ENCODE data around the gene RNF152.

The RNF152 gene

GRCh38 chr18:61852496-61852895, 40.3 kb downstream of the RNF152 start:
- DNase-seq, result no peak

- no peak for DNase-seq
Measured at GRCh38 chr18:61851940-61852451, 40.8 kb downstream of the RNF152 start.

- no peak for DNase-seq
Measured at GRCh38 chr18:61851279-61851678, 41.5 kb downstream of the RNF152 start.

- DNase-seq, result no peak
Measured at GRCh38 chr18:61850756-61851155, 42.1 kb downstream of the RNF152 start.

- no peak for DNase-seq
Measured at GRCh38 chr18:61847164-61847791, 45.5 kb downstream of the RNF152 start.

DNA sequence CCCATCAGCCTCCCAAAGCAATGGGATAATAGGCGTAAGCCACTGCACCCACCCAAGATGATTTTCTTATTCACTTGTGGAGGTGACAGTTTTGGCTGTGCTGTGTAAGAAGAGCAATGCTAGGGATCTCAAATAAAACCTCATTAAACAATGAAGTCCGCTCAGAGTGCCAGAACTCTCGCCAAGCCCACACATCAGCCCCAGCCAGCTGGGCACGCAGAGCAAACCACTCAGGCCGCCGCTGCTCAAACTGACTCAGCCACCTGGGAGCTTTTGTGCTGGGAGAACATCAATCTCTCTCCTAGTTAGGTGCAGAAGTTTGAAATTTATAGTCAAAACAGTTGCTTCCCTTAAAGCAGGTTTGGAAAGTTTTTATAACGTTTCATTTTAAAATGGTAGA, 47.6 kb downstream of the RNF152 start:
- no peak for DNase-seq

GRCh38 chr18:61844726-61845125, 48.1 kb downstream of the RNF152 start:
- DNase-seq, result no peak

DNA sequence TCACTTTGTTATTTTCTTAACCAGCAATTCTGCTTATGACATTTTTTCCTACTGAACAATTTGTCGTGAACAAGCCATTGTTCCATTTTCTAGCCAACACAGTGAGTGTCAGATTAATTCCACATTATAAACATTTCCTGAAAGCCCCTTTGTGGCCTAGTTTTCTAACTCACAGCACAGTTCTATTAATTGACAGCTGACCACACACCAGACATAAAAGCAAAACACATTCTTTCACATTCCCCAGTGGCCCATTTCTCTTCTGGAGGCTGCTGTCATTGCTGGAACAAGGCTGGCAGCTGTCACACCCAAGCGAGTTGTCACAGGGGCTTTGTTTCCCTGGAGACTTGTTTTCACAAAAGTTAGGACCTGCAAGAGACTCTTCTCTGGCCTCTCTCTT, 50.7 kb downstream of the RNF152 start:
- no peak for DNase-seq

DNA sequence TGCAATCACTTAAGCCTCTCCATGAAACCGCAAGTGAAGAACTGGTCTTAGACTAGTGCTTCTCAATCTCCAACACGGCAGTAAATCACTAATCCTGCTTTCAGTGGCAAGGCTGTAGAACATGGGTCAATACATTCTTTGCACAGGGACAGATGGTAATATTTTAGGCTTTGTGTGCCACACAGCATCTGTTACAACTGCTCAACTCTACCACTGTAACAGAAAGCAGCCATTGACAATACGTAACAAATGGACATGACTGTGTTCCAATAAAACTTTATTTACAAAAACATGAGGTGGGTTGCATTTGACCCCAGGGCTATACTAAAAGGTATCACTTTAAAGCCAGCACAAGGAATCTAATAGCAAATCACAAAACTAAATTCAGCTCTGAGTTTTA, 51.1 kb downstream of the RNF152 start:
- DNase-seq, result no peak

DNA sequence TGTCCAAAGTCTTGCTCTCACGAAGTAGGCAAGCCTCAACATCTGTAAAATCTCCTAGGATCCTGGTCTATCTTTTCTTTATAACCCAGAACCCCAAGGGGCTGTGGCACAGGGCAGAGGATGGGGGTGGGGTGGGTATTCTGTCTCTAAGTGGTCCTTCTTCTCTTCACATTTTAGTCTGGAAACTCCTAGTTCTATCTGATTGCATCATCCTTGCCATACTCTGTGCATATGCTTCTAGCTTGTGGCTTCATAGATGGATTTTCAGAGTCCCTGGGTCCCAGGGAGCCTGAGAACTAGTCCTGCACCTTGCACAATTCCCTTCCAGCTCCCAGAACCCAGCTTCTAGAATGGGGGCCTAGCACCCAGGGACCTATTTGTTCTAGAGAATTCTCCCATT, 52.5 kb downstream of the RNF152 start:
- no peak for DNase-seq

DNA sequence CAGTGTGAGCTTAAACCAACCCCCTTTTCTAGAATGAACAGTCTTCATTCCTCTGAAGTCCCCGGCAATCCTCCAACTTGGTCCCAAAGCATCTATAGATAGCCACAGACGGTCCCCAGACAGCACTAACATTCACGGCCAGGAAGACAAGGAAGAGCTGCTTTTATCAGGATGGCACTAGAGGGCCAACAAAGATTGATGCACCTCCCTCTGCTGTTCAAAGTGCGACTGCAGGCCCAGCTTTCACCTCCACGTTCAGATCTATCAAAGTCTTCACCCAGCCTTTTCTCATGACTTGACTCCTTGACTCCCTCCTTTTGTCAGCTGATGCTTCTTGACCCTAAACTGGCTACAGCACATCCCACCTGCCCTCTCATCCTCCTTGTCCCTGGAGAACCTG, 54.3 kb downstream of the RNF152 start:
- DNase-seq, result no peak

- no peak for DNase-seq
Measured at GRCh38 chr18:61833978-61834377, 58.8 kb downstream of the RNF152 start.

DNA sequence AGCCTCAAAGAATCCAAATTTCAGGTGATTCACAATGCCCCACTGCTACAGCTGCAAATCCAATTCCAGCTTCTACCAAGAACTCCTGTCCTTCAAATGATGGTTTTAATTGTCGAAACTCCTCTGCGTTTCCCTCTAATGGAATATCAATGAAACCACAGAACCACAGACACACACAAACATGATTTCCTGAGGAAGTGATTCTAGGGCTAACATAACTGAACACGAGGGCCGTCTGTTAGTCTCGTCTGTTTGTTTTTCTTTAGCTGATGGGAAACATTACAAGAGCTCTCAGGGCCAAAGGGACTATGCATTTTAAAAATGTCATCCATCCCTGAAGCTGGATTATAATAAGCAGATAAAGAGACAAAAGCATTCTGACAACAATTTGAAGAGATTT, 59.4 kb downstream of the RNF152 start:
- DNase-seq, result no peak

- no peak for DNase-seq
Measured at GRCh38 chr18:61832858-61833257, 59.9 kb downstream of the RNF152 start.

- no peak for DNase-seq
Measured at GRCh38 chr18:61831071-61831470, 61.7 kb downstream of the RNF152 start.

GRCh38 chr18:61829108-61829507, 63.7 kb downstream of the RNF152 start:
- DNase-seq, result no peak

DNA sequence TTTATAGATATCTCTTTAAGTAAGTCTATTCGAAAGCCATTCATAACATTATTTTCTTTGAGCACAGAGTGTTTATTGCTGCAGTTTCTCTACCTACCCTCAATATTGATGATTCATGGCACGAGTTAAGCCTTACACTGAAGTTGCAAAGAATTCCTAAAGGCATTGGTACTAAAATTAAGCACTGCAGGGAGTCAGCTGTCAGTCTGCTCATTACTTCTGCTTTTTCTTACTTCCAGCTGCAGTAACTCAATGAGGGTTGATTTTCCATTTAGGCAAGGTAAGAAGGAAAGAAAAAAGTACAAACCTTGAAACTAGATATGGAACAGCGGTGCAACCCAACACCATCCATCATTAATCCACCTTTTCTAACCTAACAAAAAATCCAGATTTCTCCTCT, 65.2 kb downstream of the RNF152 start:
- DNase-seq, result no peak

DNA sequence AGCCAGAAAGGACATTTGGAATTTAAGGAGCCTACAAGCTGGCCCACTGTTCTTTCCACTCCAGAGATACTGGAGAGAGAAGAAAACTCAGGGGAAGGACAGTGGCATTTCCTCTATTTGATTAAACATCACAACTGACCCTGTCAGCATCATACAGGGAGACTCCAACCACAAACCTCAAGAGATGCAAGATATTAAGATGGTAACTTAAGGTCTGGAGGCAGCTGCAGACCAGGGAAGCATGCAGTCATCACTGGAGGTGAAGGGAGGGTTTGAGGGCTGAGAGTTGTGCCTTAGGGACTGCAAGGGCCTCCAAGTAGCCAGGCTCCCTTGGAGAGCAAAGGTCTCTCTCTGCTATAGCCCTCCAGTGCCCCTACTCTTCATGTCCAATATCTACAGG, 67.4 kb downstream of the RNF152 start:
- no peak for DNase-seq

DNA sequence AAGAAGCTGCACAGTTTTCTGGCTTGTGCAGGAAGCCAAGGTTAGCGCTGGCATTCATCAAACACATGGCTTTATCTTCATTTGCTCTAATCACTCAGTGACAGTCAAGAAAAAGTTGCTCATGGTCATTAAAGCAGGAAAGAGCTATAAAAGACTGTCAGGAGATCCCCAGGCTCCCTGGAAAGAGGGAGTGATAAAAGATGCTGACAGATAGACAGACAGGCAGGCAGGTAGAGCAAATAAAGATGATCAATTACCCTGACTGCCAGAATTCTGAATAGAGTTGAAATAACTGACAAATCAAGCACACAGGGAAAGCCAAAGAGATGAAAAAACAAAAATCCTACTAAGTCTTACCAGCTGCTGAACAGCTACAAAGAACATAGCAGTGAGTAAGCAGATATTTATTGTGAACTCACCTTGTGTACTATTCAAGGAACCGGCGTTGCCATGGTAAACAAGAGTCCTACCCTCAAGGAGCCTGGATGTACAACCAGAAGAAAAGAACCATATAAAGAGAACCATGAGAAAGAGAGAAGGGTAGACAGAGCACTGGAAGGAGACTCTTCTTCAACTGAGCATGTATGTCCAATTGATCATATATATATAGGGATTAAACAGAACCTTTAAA, 68.0 kb downstream of the RNF152 start:
- no peak for DNase-seq

DNA sequence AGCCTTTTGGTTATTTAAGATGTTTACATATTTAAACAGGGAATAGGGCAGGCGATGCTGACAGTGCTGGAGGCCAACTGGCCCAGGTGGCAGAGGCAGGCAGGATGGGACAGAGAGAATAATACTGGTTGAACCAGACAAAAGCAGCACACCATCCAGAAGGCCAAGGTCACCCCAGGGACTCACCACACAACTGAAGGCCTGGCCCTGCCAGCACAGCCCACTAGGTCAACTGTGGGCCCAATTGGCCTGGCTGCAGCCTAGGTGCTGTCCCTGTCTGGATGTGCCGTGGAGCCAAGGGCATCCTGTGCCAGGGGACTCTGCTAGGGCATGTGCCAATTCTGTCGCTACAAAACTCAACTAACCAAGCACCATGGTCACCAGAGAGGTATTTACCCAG, 69.2 kb downstream of the RNF152 start:
- no peak for DNase-seq

- DNase-seq, result no peak
Measured at GRCh38 chr18:61822879-61823278, 69.9 kb downstream of the RNF152 start.

GRCh38 chr18:61821748-61822147, 71.1 kb downstream of the RNF152 start:
- DNase-seq, result no peak

DNA sequence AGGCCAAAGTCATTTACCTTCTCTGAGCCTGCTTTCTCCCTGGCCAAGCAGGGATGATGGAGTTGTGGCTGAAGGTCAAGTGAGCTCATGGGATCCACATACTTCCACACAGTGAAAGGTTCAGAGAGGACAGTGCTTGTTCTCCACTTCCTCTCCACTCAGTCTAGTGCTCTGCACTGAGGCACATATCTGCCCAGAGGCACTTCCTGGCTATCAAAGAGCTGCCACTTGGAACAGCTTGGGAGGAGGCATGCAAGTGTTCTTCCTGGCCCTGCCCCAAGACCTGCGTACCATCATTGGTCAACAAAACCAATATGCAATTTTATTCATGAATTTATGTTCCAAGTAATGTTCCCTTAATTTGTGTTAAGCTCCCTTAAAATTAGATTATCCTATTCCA, 71.9 kb downstream of the RNF152 start:
- no peak for DNase-seq

DNA sequence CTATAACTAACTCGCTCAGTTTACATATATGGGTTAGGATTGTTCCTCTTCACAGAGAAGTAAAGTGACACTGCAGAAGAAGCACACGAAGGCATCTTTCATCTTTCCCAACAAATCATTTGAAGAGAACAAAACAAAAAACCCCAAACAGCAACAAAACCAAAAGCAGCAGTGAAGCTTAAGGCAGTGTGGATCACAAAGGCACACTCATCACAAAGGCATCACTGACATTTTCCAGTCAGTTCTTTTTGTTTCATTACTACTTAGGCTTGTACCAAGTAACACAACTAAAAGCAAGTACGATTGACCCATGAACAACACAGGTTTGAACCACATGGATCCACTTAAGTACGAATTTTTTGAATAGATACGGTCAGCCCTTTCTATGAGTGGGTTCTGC, 75.7 kb downstream of the RNF152 start:
- DNase-seq, result no peak

GRCh38 chr18:61815885-61816470, 76.8 kb downstream of the RNF152 start:
- DNase-seq, result no peak

Data from NCI-H748 treated with DMSO at 0.1 percent for 48 hours (cell line).